ENCODE results near the gene PSMF1. TPM values are rescaled to one million over a fixed set of nuclear protein-coding genes. Genes with fewer than 3 reads are reported as not detected.
"Not testable (repeated sequence)": the region's sequence is repeated elsewhere in the genome, so short reads cannot be mapped to it uniquely, and the experiment has no call there.

Gene PSMF1
- total RNA-seq, 1 experiment from 2014 or later, result 102 TPM

GRCh38 chr20:1214838-1215261 is 96.4 kb downstream of the PSMF1 start:
- DNase-seq (ENCODE audit: low read depth), result no peak

DNA sequence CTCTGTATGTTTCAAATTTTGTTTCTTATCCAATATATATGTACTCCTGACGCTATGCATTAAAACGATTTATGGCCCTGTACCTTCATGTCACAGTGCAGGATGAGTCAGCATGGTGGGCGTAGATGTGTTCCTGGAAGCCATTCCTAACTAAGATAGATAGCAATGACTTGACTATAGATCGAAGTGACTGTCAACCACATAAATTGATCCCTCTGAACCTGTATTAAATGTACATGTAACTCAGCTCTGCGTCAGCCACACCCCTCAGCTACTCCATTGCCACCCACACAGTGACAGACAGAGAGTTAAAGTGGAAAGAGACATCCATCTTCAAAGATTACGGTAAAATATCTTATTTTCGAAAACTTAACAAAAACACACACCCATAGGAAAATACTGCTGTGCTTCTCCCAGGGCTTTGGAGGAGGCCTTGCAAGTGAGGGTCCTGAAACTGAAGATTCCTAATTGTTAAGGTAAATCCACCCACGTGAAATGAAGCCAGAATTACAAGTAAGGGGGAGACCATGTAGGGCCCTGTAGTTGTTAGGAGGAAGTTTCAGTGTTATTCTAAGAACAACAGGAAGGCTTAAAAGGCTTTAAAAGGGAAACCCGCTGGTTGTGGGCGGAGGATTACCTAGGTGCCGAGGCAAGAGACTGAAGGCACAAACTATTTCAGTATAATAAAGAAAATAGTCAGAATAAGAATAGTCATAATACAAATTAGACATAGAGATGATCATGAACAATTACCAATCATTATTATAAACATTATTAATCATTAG is 97.2 kb downstream of the PSMF1 start:
- DNase-seq (ENCODE audit: low read depth), result no peak

DNA sequence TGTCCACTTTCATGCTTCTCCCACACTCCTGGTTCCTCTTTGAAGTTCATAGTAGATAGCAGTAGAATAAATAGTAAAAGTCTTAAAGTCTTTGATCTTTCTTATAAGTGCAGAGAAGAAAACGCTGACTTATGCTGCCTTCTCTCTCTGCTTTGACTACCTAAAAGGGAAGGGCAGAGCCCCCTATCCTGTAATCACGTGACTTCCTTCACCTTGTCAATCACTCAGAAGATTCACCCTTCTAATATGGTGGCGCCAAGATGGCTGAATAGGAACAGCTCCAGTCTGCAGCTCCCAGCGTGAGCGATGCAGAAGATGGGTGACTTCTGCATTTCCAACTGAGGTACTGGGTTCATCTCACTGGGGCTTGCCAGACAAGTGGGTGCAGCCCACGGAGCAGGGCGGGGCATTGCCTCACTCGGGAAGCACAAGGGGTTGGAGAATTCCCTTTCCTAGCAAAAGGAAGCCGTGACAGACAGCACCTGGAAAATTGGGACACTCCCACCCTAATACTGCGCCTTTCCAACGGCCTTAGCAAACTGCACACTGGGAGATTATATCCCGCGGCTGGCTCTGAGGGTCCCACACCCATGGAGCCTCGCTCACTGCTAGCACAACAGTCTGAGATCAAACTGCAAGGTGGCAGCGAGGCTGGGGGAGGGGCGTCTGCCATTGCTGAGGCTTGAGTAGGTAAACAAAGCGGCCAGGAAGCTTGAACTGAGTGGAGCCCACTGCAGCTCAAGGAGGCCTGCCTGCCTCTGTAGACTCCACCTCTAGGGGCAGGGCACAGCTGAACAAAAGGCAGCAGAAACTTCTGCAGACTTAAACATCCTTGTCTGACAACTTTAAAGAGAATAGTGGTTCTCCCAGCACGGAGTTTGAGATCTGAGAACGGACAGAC is 98.4 kb downstream of the PSMF1 start:
- DNase-seq (ENCODE audit: low read depth), result not testable (repeated sequence)

Other genes starting within 250 kb of the PSMF1 start
- under 0.01 and 0.03 TPM in 2 replicates for gene ANGPT4, start 202.3 kb upstream of the PSMF1 start, total RNA-seq (2014; rRNA removed; shearing (Covaris generic))
- gene RSPO4, start 116.3 kb upstream of the PSMF1 start, total RNA-seq (2014; rRNA removed; shearing (Covaris generic)), result 2.1 TPM in 1 of 2 replicates, not detected in the other
- 0.06 TPM in 1 of 2 replicates, not detected in the other for gene TMEM74B, start 66.4 kb downstream of the PSMF1 start, total RNA-seq (2014; rRNA removed; shearing (Covaris generic))
- gene C20orf202, start 84.9 kb downstream of the PSMF1 start, total RNA-seq (2014; rRNA removed; shearing (Covaris generic)), result not detected in 2 replicates
- gene RAD21L1, start 107.4 kb downstream of the PSMF1 start, total RNA-seq (2014; rRNA removed; shearing (Covaris generic)), result 0.63 and 0.86 TPM in 2 replicates
- gene SNPH, start 147.7 kb downstream of the PSMF1 start, total RNA-seq (2014; rRNA removed; shearing (Covaris generic)), result 1.6 and 3.0 TPM in 2 replicates
- 1.3 and 3.7 TPM in 2 replicates for gene SDCBP2, start 210.5 kb downstream of the PSMF1 start, total RNA-seq (2014; rRNA removed; shearing (Covaris generic))